NT2/D1 (cell line): Measurements from ENCODE around the gene SOX14.

Experiments used
- DNase-seq: peaks from one replicate; pipeline ENCODE4 v3.0.0-alpha.2; 2011; ENCODE audit warnings: low read depth, low spot score
- H3K27me3 ChIP-seq: 2 replicates; pipeline ENCODE4 v1.6.0; 2011; ENCODE audit warnings: mild to moderate bottlenecking; ENCODE audit not compliant: insufficient read length, insufficient read depth
- H3K36me3 ChIP-seq: 2 replicates; pipeline ENCODE4 v1.6.1; 2011; ENCODE audit warnings: mild to moderate bottlenecking, low read length, mixed read lengths; ENCODE audit not compliant: insufficient read depth, insufficient read length
- H3K4me1 ChIP-seq: 2 replicates; pipeline ENCODE4 v1.5.1; 2011; ENCODE audit not compliant: insufficient read depth, insufficient read length
- H3K4me3 ChIP-seq: 2 replicates; pipeline ENCODE4 v1.5.1; 2011; ENCODE audit warnings: low read depth; ENCODE audit not compliant: insufficient read length
- H3K9ac ChIP-seq: 2 replicates; pipeline ENCODE4 v1.6.0; 2011; ENCODE audit warnings: low read depth; ENCODE audit not compliant: insufficient read length
- H3K9me3 ChIP-seq: 2 replicates; pipeline ENCODE4 v1.5.1; 2011; ENCODE audit warnings: mild to moderate bottlenecking, low read length; ENCODE audit not compliant: insufficient read depth
- SUZ12 ChIP-seq: IDR thresholded peaks from 2 replicates; pipeline ENCODE4 v1.6.1; 2011; ENCODE audit not compliant: insufficient read length, insufficient read depth; ENCODE audit errors: extremely low read depth
- YY1 ChIP-seq: IDR thresholded peaks from 2 replicates; pipeline ENCODE4 v1.6.1; 2011; ENCODE audit not compliant: insufficient read length, insufficient read depth
- ZNF274 ChIP-seq: IDR thresholded peaks from 2 replicates; pipeline ENCODE4 v1.6.1; 2011; ENCODE audit warnings: mild to moderate bottlenecking, low read depth, low read length

Gene SOX14

GRCh38 chr3:137812023-137812422 lies 47.9 kb downstream of the SOX14 start:
- DNase-seq = no peak
- no peaks in the 10 kb centered on the region for H3K36me3 ChIP-seq
- no peaks in the 10 kb centered on the region for H3K4me1 ChIP-seq
- no peak overlapping the region for H3K4me3 ChIP-seq
- H3K9me3 ChIP-seq = 0 out of 2 replicates have a peak, but pooled peaks cover 5% of the 10 kb centered on the region
- TF ChIP-seq SUZ12 (no peak), YY1 (no peak), ZNF274 (no peak)
- H3K9ac ChIP-seq = no peak overlapping the region
- H3K27me3 ChIP-seq = no peaks in the 10 kb centered on the region

- Histone ChIP-seq H3K4me3 (no peak overlapping the region), H3K27me3 (no peaks in the 10 kb centered on the region), H3K36me3 (no peaks in the 10 kb centered on the region), H3K9me3 (0 out of 2 replicates have a peak, but pooled peaks cover 5% of the 10 kb centered on the region), H3K9ac (no peak overlapping the region), H3K4me1 (no peaks in the 10 kb centered on the region)
- no peak for DNase-seq
- TF ChIP-seq SUZ12 (no peak), ZNF274 (no peak), YY1 (no peak)
These were observed 51.1 kb downstream of the SOX14 start for GRCh38 chr3:137815251-137815650.
